SK-N-SH (cell line): ENCODE results near the gene MROH2A. TPM values are rescaled to one million over a fixed set of nuclear protein-coding genes. Genes with fewer than 3 reads are reported as not detected.

Source experiments
- CTCF ChIA-PET: fragments of 300-600, 350-600 bp; formaldehyde crosslinking; extraction: SDS; loops from one replicate; lab custom pipeline; 2021; lab: Yijun Ruan, JAX
- POLR2A ChIA-PET: fragments of 350-600 bp; sonication (Branson Sonifier 250); formaldehyde crosslinking; extraction: SDS; loops from one replicate; lab custom pipeline; 2020; ENCODE audit warnings: antibody characterized with exemption, inconsistent platforms; lab: Yijun Ruan, JAX
- DNase-seq: peaks from one replicate; pipeline ENCODE4 v3.0.0; 2012
- H2AFZ ChIP-seq: fragments of 200-600 bp; sonication (generic); 2 replicates; pipeline ENCODE4 v1.8.1; 2016; ENCODE audit warnings: antibody characterized with exemption, mild to moderate bottlenecking, low read depth
- H3F3A ChIP-seq: fragments of 200-600 bp; sonication (generic); replicated peaks from 2 replicates; pipeline ENCODE3; 2016; ENCODE audit warnings: antibody characterized with exemption, mild to moderate bottlenecking; ENCODE audit not compliant: insufficient read depth
- H3K27ac ChIP-seq, 2 experiments: fragments of 200-500 bp in 1 of 2; fragments of 200-600 bp in 1 of 2; sonication (Bioruptor generic) in 1 of 2; sonication (generic), shearing (Covaris generic) in 1 of 2; 2 replicates each; pipeline versions ENCODE4 v1.5.1 to v1.6.1; 2014 to 2016; ENCODE audit warnings: low read depth in 2 of 2, inconsistent platforms in 1 of 2, low read length in 1 of 2, mild to moderate bottlenecking in 1 of 2, mixed read lengths in 1 of 2
- H3K27me3 ChIP-seq: fragments of 200-600 bp; sonication (generic), shearing (Covaris generic); 2 replicates; pipeline ENCODE4 v1.6.1; 2016; ENCODE audit warnings: mixed run types; ENCODE audit not compliant: insufficient read depth
- H3K36me3 ChIP-seq, 2 experiments: fragments of 200-500 bp in 1 of 2; fragments of 200-600 bp in 1 of 2; sonication (Bioruptor generic) in 1 of 2; sonication (generic) in 1 of 2; replicated peaks in 1 of 2; 2 replicates each; pipeline versions ENCODE3 to v1.5.1; 2014 to 2016; ENCODE audit warnings: low read length in 1 of 2, mild to moderate bottlenecking in 1 of 2; ENCODE audit not compliant: insufficient read depth in 2 of 2, control insufficient read depth in 1 of 2
- H3K4me1 ChIP-seq, 2 experiments: fragments of 200-500 bp in 1 of 2; fragments of 200-600 bp in 1 of 2; sonication (Bioruptor generic) in 1 of 2; sonication (generic), shearing (Covaris generic) in 1 of 2; 2 replicates each; pipeline versions ENCODE4 v1.5.1 to v1.6.1; 2014 to 2016; ENCODE audit warnings: low read depth in 1 of 2, low read length in 1 of 2, mixed run types in 1 of 2; ENCODE audit not compliant: insufficient read depth in 2 of 2, control insufficient read depth in 1 of 2
- H3K4me2 ChIP-seq: fragments of 200-600 bp; sonication (generic), shearing (Covaris generic); 2 replicates; pipeline ENCODE4 v1.6.1; 2017; ENCODE audit warnings: mixed run types
- H3K4me3 ChIP-seq, 2 experiments: fragments of 200-500 bp in 1 of 2; fragments of 200-600 bp in 1 of 2; sonication (Bioruptor generic) in 1 of 2; sonication (generic), shearing (Covaris generic) in 1 of 2; 2 replicates each; pipeline versions ENCODE4 v1.5.1 to v1.8.1; 2014 to 2016; ENCODE audit warnings: low read depth in 2 of 2, inconsistent platforms in 1 of 2, low read length in 1 of 2, mild to moderate bottlenecking in 1 of 2, mixed read lengths in 1 of 2, moderate library complexity in 1 of 2
- H3K79me2 ChIP-seq: fragments of 200-600 bp; sonication (generic); 2 replicates; pipeline ENCODE4 v1.8.1; 2017; ENCODE audit warnings: mild to moderate bottlenecking; ENCODE audit not compliant: insufficient read depth
- H3K9ac ChIP-seq: fragments of 200-600 bp; sonication (generic); 2 replicates; pipeline ENCODE4 v1.6.1; 2017; ENCODE audit warnings: mixed run types
- H3K9me2 ChIP-seq: fragments of 200-600 bp; sonication (generic); 2 replicates; pipeline ENCODE4 v1.6.1; 2017; ENCODE audit warnings: mixed run types
- H3K9me3 ChIP-seq: fragments of 200-600 bp; sonication (generic); 2 replicates; pipeline ENCODE4 v1.6.1; 2017; ENCODE audit warnings: mixed run types, mild to moderate bottlenecking, moderate library complexity
- H4K20me1 ChIP-seq: fragments of 200-600 bp; sonication (generic); 2 replicates; pipeline ENCODE4 v1.6.1; 2017; ENCODE audit warnings: mild to moderate bottlenecking, mixed run types; ENCODE audit not compliant: insufficient read depth
- ELF1 ChIP-seq: IDR thresholded peaks from 2 replicates; pipeline ENCODE4 v1.4.0; 2012
- EP300 ChIP-seq, 2 experiments: IDR thresholded peaks; 2 replicates each; pipeline versions ENCODE4 v1.4.0 to v1.6.1; 2012; ENCODE audit warnings: borderline replicate concordance in 1 of 2, low read depth in 1 of 2, low read length in 1 of 2
- FOSL2 ChIP-seq: IDR thresholded peaks from 2 replicates; pipeline ENCODE4 v1.4.0; 2012; ENCODE audit warnings: low read depth, mild to moderate bottlenecking, moderate library complexity, borderline replicate concordance
- FOXJ3 ChIP-seq: sonication (generic); formaldehyde crosslinking; IDR thresholded peaks from 2 replicates; pipeline ENCODE4 v1.5.1; 2020; ENCODE audit warnings: mild to moderate bottlenecking, missing genetic modification reagents
- FOXM1 ChIP-seq: IDR thresholded peaks from 2 replicates; pipeline ENCODE4 v1.4.0; 2012; ENCODE audit warnings: low read depth, mild to moderate bottlenecking
- GABPA ChIP-seq: IDR thresholded peaks from 2 replicates; pipeline ENCODE4 v1.4.0; 2012; ENCODE audit warnings: low read depth, mild to moderate bottlenecking
- GATA2 ChIP-seq: sonication (generic); formaldehyde crosslinking; IDR thresholded peaks from 2 replicates; pipeline ENCODE4 v1.5.0; 2020; ENCODE audit warnings: mild to moderate bottlenecking, missing genetic modification reagents
- IRF3 ChIP-seq: fragments of 150-350 bp; IDR thresholded peaks from 2 replicates; pipeline ENCODE4 v1.6.1; 2016; ENCODE audit warnings: mild to moderate bottlenecking, low read depth, low read length
- MEF2A ChIP-seq: IDR thresholded peaks from 2 replicates; pipeline ENCODE4 v1.4.0; 2012; ENCODE audit warnings: low read depth, borderline replicate concordance
- NRF1 ChIP-seq: IDR thresholded peaks from 2 replicates; pipeline ENCODE4 v1.6.1; 2012; ENCODE audit warnings: low read depth, mild to moderate bottlenecking, low read length
- RAD21 ChIP-seq: IDR thresholded peaks from 2 replicates; pipeline ENCODE4 v1.6.1; 2012; ENCODE audit warnings: mild to moderate bottlenecking, low read length
- RXRA ChIP-seq: IDR thresholded peaks from 2 replicates; pipeline ENCODE4 v1.4.0; 2012; ENCODE audit warnings: low read depth, mild to moderate bottlenecking, borderline replicate concordance
- SMC3 ChIP-seq: IDR thresholded peaks from 2 replicates; pipeline ENCODE4 v1.6.1; 2012; ENCODE audit warnings: low read depth, low read length, improper control_type of control experiment
- TAF1 ChIP-seq: IDR thresholded peaks from 2 replicates; pipeline ENCODE4 v1.6.1; 2012; ENCODE audit warnings: low read depth, mild to moderate bottlenecking, low read length, moderate library complexity, borderline replicate concordance
- TCF12 ChIP-seq: IDR thresholded peaks from 2 replicates; pipeline ENCODE4 v1.4.0; 2012
- YY1 ChIP-seq: IDR thresholded peaks from 2 replicates; pipeline ENCODE4 v1.4.0; 2012; ENCODE audit warnings: low read depth, mild to moderate bottlenecking
- ZBTB33 ChIP-seq: IDR thresholded peaks from 2 replicates; pipeline ENCODE4 v1.4.0; 2012; ENCODE audit warnings: low read depth, borderline replicate concordance
- WGBS: methylation state at CpG from one replicate; pipeline ENCODE4 v1.1.6; 2017; ENCODE audit warnings: low lambda C conversion rate; 5-methylcytosine and 5-hydroxymethylcytosine counted together
- polyA plus RNA-seq, 3 experiments: library from polyadenylated mRNA; depleted of rRNA; stranded (reverse); fragments of >200 nt; gene quantifications; 2 replicates each; pipeline ENCODE4 v1.2.3, GENCODE V29; 2012
- TF ChIP-seq, protein P1 (sequence below): IDR thresholded peaks from 2 replicates; pipeline ENCODE4 v1.4.0; 2012; ENCODE audit warnings: low read depth, borderline replicate concordance
- TF ChIP-seq, protein P2 (sequence below): IDR thresholded peaks from 2 replicates; pipeline ENCODE4 v1.4.0; 2012; ENCODE audit warnings: low read depth
- TF ChIP-seq, protein P3 (sequence below): IDR thresholded peaks from 2 replicates; pipeline ENCODE4; 2012

The MROH2A gene
- polyA plus RNA-seq, 1 of the 3 experiments (the other 2 are of a cell fraction) = 0.02 TPM

DNA sequence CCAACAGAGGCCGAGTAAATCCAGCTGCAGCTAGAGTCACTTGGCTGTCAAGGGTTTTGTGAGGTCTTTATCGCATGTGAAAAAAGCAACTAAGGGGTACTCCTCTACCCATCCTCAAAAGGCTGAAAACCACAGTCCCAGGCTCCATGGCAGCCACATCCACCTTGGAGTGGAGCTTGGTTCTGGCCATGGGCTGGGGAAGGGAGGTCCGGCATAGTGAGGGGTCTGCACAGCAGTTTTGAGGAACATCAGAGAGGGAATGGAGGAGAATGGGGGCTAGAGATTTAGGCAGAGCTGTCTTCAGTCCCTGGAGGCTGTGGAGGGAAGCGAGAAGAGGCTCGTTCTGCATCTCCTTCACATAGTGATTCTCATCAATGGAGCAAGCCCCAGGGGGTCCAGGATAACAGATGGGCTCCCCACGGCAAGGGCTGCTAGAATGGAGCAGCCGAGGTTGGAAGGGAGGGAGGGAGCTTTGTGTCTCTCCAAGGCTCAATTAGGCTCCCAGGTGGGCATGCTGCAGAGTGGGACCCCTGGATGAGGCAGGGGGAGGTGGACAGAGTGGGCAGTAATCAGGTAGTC, 21.0 kb downstream of the MROH2A start:
- H3K4me2 ChIP-seq = no peak overlapping the region
- H3K36me3 ChIP-seq = no peaks in the 10 kb centered on the region
- DNase-seq = no peak
- H4K20me1 ChIP-seq = no peaks in the 10 kb centered on the region
- no peak overlapping the region for H3K4me3 ChIP-seq
- no peaks in the 10 kb centered on the region for H3F3A ChIP-seq
- no peaks in the 10 kb centered on the region for H3K27me3 ChIP-seq
- ChIA-PET POLR2A (no interaction called here), CTCF (interaction anchor here (0.5 kb wide), 1 partner anchor 1083 kb away, joined by 3 read pairs; no protein-coding TSS in a partner anchor)
- no peak overlapping the region for H3K27ac ChIP-seq
- no peaks in the 10 kb centered on the region for H3K79me2 ChIP-seq
- H3K9me3 ChIP-seq = no peaks in the 10 kb centered on the region
- TF ChIP-seq ELF1 = no peak
- no peak for TF ChIP-seq ZBTB33
- no peak for TF ChIP-seq TCF12
- no peak for TF ChIP-seq GATA2
- no peak for TF ChIP-seq IRF3
- TF ChIP-seq, protein P1, sequence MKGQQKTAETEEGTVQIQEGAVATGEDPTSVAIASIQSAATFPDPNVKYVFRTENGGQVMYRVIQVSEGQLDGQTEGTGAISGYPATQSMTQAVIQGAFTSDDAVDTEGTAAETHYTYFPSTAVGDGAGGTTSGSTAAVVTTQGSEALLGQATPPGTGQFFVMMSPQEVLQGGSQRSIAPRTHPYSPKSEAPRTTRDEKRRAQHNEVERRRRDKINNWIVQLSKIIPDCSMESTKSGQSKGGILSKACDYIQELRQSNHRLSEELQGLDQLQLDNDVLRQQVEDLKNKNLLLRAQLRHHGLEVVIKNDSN = no peak
- no peak for TF ChIP-seq EP300 (IDR thresholded peaks at IDR 0.05; ENCODE audit: borderline replicate concordance in 1 of 2, low read depth in 1 of 2, low read length in 1 of 2)
- TF ChIP-seq NRF1 = no peak
- TF ChIP-seq GABPA = no peak
- TF ChIP-seq RAD21 = no peak
- TF ChIP-seq RXRA = no peak
- TF ChIP-seq FOSL2 = no peak
- TF ChIP-seq, protein P2, sequence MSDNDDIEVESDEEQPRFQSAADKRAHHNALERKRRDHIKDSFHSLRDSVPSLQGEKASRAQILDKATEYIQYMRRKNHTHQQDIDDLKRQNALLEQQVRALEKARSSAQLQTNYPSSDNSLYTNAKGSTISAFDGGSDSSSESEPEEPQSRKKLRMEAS = no peak
- H2AFZ ChIP-seq = no peak overlapping the region
- no peaks in the 10 kb centered on the region for H3K4me1 ChIP-seq
- no peak overlapping the region for H3K9ac ChIP-seq
- WGBS = 50% methylated on average over 6 of the region's 7 CpGs
- H3K9me2 ChIP-seq = no peaks in the 10 kb centered on the region

- no peak overlapping the region for H3K4me2 ChIP-seq
- no peak overlapping the region for H3K4me3 ChIP-seq
- H4K20me1 ChIP-seq = no peaks in the 10 kb centered on the region
- H3K9ac ChIP-seq = no peak overlapping the region
- no peak for DNase-seq
- 34% methylated on average over 3 of the region's 5 CpGs for WGBS
- H3K9me3 ChIP-seq = no peaks in the 10 kb centered on the region
- POLR2A ChIA-PET = no interaction called here
- H3K9me2 ChIP-seq = no peaks in the 10 kb centered on the region
- no peaks in the 10 kb centered on the region for H3K4me1 ChIP-seq
- H3K27me3 ChIP-seq = no peaks in the 10 kb centered on the region
- no peaks in the 10 kb centered on the region for H3K36me3 ChIP-seq
- CTCF ChIA-PET = interaction anchor here (0.5 kb wide), 1 partner anchor 1083 kb away, joined by 3 read pairs; no protein-coding TSS in a partner anchor
- no peaks in the 10 kb centered on the region for H3K79me2 ChIP-seq
- H2AFZ ChIP-seq = no peak overlapping the region
- no peak overlapping the region for H3K27ac ChIP-seq
- H3F3A ChIP-seq = no peaks in the 10 kb centered on the region
- no peak for TF ChIP-seq TAF1
- no peak for TF ChIP-seq GATA2
- TF ChIP-seq MEF2A = no peak
- no peak for TF ChIP-seq ZBTB33
- no peak for TF ChIP-seq TCF12
- TF ChIP-seq YY1 = no peak
- TF ChIP-seq FOXJ3 = no peak
- TF ChIP-seq SMC3 = no peak
- TF ChIP-seq, protein P3, sequence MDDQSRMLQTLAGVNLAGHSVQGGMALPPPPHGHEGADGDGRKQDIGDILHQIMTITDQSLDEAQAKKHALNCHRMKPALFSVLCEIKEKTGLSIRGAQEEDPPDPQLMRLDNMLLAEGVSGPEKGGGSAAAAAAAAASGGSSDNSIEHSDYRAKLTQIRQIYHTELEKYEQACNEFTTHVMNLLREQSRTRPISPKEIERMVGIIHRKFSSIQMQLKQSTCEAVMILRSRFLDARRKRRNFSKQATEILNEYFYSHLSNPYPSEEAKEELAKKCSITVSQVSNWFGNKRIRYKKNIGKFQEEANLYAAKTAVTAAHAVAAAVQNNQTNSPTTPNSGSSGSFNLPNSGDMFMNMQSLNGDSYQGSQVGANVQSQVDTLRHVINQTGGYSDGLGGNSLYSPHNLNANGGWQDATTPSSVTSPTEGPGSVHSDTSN = no peak
- no peak for TF ChIP-seq IRF3
- TF ChIP-seq FOXM1 = no peak
- no peak for TF ChIP-seq ELF1
- TF ChIP-seq EP300 (IDR thresholded peaks at IDR 0.05; ENCODE audit: borderline replicate concordance in 1 of 2, low read depth in 1 of 2, low read length in 1 of 2) = no peak
Measured at GRCh38 chr2:233799716-233800115, 21.6 kb downstream of the MROH2A start.
